Neural cell (in vitro differentiated cells): Measurements from ENCODE around the gene HIPK2.

Experiments used
- CTCF ChIP-seq: fragments of 450-650 bp; IDR thresholded peaks from 2 replicates; pipeline ENCODE4 v1.5.1; 2014; ENCODE audit warnings: antibody characterized with exemption, mild to moderate bottlenecking, moderate library complexity; ENCODE audit not compliant: poor library complexity, severe bottlenecking
- EZH2 ChIP-seq: fragments of 200-600, 300-800 bp; shearing (Covaris generic), sonication (generic); IDR thresholded peaks from 2 replicates; pipeline ENCODE4 v1.6.1; 2014; ENCODE audit warnings: antibody characterized with exemption, low read length, borderline replicate concordance, mild to moderate bottlenecking; ENCODE audit not compliant: insufficient read depth, poor library complexity, severe bottlenecking
- MXI1 ChIP-seq: fragments of 450-650 bp; conservative IDR thresholded peaks from 2 replicates; pipeline ENCODE4 v1.6.1; 2014; ENCODE audit warnings: antibody characterized with exemption, mild to moderate bottlenecking; ENCODE audit not compliant: poor library complexity, severe bottlenecking
- POLR2AphosphoS5 ChIP-seq: IDR thresholded peaks from 2 replicates; pipeline ENCODE4 v1.6.1; 2012
- RAD21 ChIP-seq: fragments of 450-650 bp; conservative IDR thresholded peaks from 2 replicates; pipeline ENCODE4 v1.6.1; 2014; ENCODE audit warnings: antibody characterized with exemption, mild to moderate bottlenecking, moderate library complexity
- REST ChIP-seq: IDR thresholded peaks from 2 replicates; pipeline ENCODE4 v1.6.1; 2012; ENCODE audit warnings: borderline replicate concordance
- SMC3 ChIP-seq: fragments of 450-650 bp; conservative IDR thresholded peaks from 2 replicates; pipeline ENCODE4 v1.6.1; 2014; ENCODE audit warnings: antibody characterized with exemption, mild to moderate bottlenecking, moderate library complexity; ENCODE audit not compliant: poor library complexity

GRCh38 chr7:139782932-139783331, 5.1 kb upstream of the HIPK2 start:
- no peak for TF ChIP-seq POLR2AphosphoS5
- TF ChIP-seq REST = no peak
- no peak for TF ChIP-seq CTCF
- no peak for TF ChIP-seq SMC3
- no peak for TF ChIP-seq RAD21
- no peak for TF ChIP-seq EZH2
- no peak for TF ChIP-seq MXI1
